ENCODE data around the gene PBX1. TPM values are rescaled to one million over a fixed set of nuclear protein-coding genes. Genes with fewer than 3 reads are reported as not detected.

Gene PBX1
- total RNA-seq, 1 experiment from 2014 or later, result 9.8 TPM

GRCh38 chr1:164581762-164582161 lies 22.8 kb downstream of the PBX1 start:
- H3K27me3 ChIP-seq (ENCODE audit: low read length), result no peaks in the 10 kb centered on the region
- BruUV-seq (replicated peaks), result no TSS peak
- DNase-seq, result no peak
- no peak overlapping the region for H3K9ac ChIP-seq (ENCODE audit: low read length)
- H3K27ac ChIP-seq (ENCODE audit: low read length), result no peak overlapping the region
- H3K4me3 ChIP-seq (ENCODE audit: low read length), result no peak overlapping the region
- H3K36me3 ChIP-seq (ENCODE audit: low read depth, low read length), result no peaks in the 10 kb centered on the region
- no peaks in the 10 kb centered on the region for H3K9me2 ChIP-seq (replicated peaks; ENCODE audit: low read length)
- POLR2A ChIA-PET (ENCODE audit: unreplicated experiment), result no interaction called here
- no peaks in the 10 kb centered on the region for H3F3A ChIP-seq (ENCODE audit: low read length, unreplicated experiment)
- CTCF ChIA-PET, result no interaction called here
- no peaks in the 10 kb centered on the region for H3K9me3 ChIP-seq (ENCODE audit: low read length)
- H3K79me2 ChIP-seq (ENCODE audit: low read length), result no peaks in the 10 kb centered on the region
- no peak overlapping the region for H2AFZ ChIP-seq (ENCODE audit: low read length)
- TF ChIP-seq CTCF (conservative IDR thresholded peaks at IDR 0.05; ENCODE audit: low read depth, low read length) (no peak), EZH2phosphoT487 (IDR thresholded peaks at IDR 0.05; ENCODE audit: borderline replicate concordance, low read length) (no peak), EZH2 (IDR thresholded peaks at IDR 0.05; ENCODE audit: low read length, unreplicated experiment) (no peak)
- no peaks in the 10 kb centered on the region for H3K4me1 ChIP-seq (ENCODE audit: insufficient read depth, low read length)
- no peaks in the 10 kb centered on the region for H4K20me1 ChIP-seq (ENCODE audit: low read length)
- H3K4me2 ChIP-seq (ENCODE audit: low read length), result no peak overlapping the region
- ATAC-seq, result no peak
- intact Hi-C loops (cut with micrococcal nuclease), result no loop called here

GRCh38 chr1:164583196-164583595 lies 24.2 kb downstream of the PBX1 start:
- Histone ChIP-seq H3K36me3 (ENCODE audit: low read depth, low read length) (no peaks in the 10 kb centered on the region), H3K9me3 (ENCODE audit: low read length) (no peaks in the 10 kb centered on the region), H4K20me1 (ENCODE audit: low read length) (no peaks in the 10 kb centered on the region), H3K4me2 (ENCODE audit: low read length) (no peak overlapping the region), H3K9me2 (replicated peaks; ENCODE audit: low read length) (no peaks in the 10 kb centered on the region), H3K4me1 (ENCODE audit: insufficient read depth, low read length) (no peaks in the 10 kb centered on the region; the same call in 1 of the 2 replicates), H3K27me3 (ENCODE audit: low read length) (no peaks in the 10 kb centered on the region), H3K79me2 (ENCODE audit: low read length) (no peaks in the 10 kb centered on the region), H3K9ac (ENCODE audit: low read length) (no peak overlapping the region), H3K4me3 (ENCODE audit: low read length) (no peak overlapping the region), H3F3A (ENCODE audit: low read length, unreplicated experiment) (no peaks in the 10 kb centered on the region), H2AFZ (ENCODE audit: low read length) (no peak overlapping the region), H3K27ac (ENCODE audit: low read length) (no peak overlapping the region)
- ATAC-seq, result no peak
- ChIA-PET CTCF (no interaction called here), POLR2A (ENCODE audit: unreplicated experiment) (no interaction called here)
- intact Hi-C loops (cut with micrococcal nuclease), result no loop called here
- TF ChIP-seq EZH2phosphoT487 (IDR thresholded peaks at IDR 0.05; ENCODE audit: borderline replicate concordance, low read length) (no peak), EZH2 (IDR thresholded peaks at IDR 0.05; ENCODE audit: low read length, unreplicated experiment) (no peak), CTCF (conservative IDR thresholded peaks at IDR 0.05; ENCODE audit: low read depth, low read length) (no peak)
- no TSS peak for BruUV-seq (replicated peaks)
- DNase-seq, result no peak

- ChIA-PET CTCF (no interaction called here), POLR2A (ENCODE audit: unreplicated experiment) (no interaction called here)
- H2AFZ ChIP-seq (ENCODE audit: low read length), result no peak overlapping the region
- TF ChIP-seq EZH2 (IDR thresholded peaks at IDR 0.05; ENCODE audit: low read length, unreplicated experiment), result no peak
- TF ChIP-seq CTCF (conservative IDR thresholded peaks at IDR 0.05; ENCODE audit: low read depth, low read length), result no peak
- TF ChIP-seq EZH2phosphoT487 (IDR thresholded peaks at IDR 0.05; ENCODE audit: borderline replicate concordance, low read length), result no peak
- DNase-seq (no peak), ATAC-seq (no peak)
- H3K9me2 ChIP-seq (replicated peaks; ENCODE audit: low read length), result no peaks in the 10 kb centered on the region
- no peaks in the 10 kb centered on the region for H3K27me3 ChIP-seq (ENCODE audit: low read length)
- H3K4me3 ChIP-seq (ENCODE audit: low read length), result no peak overlapping the region
- no peaks in the 10 kb centered on the region; the same call in 1 of the 2 replicates for H3K4me1 ChIP-seq (ENCODE audit: insufficient read depth, low read length)
- no peaks in the 10 kb centered on the region for H3K36me3 ChIP-seq (ENCODE audit: low read depth, low read length)
- H3K4me2 ChIP-seq (ENCODE audit: low read length), result no peak overlapping the region
- H3K9ac ChIP-seq (ENCODE audit: low read length), result no peak overlapping the region
- no peaks in the 10 kb centered on the region for H3K79me2 ChIP-seq (ENCODE audit: low read length)
- no peaks in the 10 kb centered on the region for H3K9me3 ChIP-seq (ENCODE audit: low read length)
- no TSS peak for BruUV-seq (replicated peaks)
- H4K20me1 ChIP-seq (ENCODE audit: low read length), result no peaks in the 10 kb centered on the region
- intact Hi-C loops (cut with micrococcal nuclease), result no loop called here
- H3K27ac ChIP-seq (ENCODE audit: low read length), result no peak overlapping the region
- no peaks in the 10 kb centered on the region for H3F3A ChIP-seq (ENCODE audit: low read length, unreplicated experiment)
These were observed 25.0 kb downstream of the PBX1 start for GRCh38 chr1:164583835-164584539.
